22Rv1 (cell line): ENCODE measurements around the gene P2RY14.

ENCODE experiments used
- H3K27ac ChIP-seq: fragments of 450-650 bp; 2 replicates; pipeline ENCODE4 v1.5.1; 2017
- ZFX ChIP-seq: fragments of 450-650 bp; IDR thresholded peaks from 2 replicates; pipeline ENCODE4 v1.6.1; 2017; ENCODE audit warnings: antibody characterized with exemption, borderline replicate concordance
- TF ChIP-seq, protein P1 (sequence below): fragments of 450-650 bp; IDR thresholded peaks from 2 replicates; pipeline ENCODE4 v1.5.1; 2017; ENCODE audit warnings: mild to moderate bottlenecking

The P2RY14 gene

DNA sequence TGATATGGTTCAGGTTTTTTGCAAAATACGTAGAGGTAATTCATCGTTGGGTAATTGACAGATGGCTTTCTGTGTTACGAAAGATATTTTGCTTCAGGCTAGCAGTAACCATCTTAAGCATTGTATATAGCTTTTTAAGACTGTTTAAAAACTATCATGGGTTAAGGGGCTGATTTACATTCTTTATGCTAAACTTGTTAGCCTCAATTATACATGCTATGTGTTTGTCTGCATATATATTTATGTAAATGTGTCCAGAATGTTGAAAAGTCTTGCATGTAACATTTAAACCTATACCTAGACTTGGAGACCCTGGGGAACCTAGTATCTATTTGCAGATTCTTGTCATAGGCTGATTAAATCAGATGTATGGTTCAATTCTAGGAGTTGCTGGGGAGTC, 11.1 kb upstream of the P2RY14 start:
- no peak for TF ChIP-seq ZFX
- TF ChIP-seq, protein P1, sequence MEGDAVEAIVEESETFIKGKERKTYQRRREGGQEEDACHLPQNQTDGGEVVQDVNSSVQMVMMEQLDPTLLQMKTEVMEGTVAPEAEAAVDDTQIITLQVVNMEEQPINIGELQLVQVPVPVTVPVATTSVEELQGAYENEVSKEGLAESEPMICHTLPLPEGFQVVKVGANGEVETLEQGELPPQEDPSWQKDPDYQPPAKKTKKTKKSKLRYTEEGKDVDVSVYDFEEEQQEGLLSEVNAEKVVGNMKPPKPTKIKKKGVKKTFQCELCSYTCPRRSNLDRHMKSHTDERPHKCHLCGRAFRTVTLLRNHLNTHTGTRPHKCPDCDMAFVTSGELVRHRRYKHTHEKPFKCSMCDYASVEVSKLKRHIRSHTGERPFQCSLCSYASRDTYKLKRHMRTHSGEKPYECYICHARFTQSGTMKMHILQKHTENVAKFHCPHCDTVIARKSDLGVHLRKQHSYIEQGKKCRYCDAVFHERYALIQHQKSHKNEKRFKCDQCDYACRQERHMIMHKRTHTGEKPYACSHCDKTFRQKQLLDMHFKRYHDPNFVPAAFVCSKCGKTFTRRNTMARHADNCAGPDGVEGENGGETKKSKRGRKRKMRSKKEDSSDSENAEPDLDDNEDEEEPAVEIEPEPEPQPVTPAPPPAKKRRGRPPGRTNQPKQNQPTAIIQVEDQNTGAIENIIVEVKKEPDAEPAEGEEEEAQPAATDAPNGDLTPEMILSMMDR: no peak
- H3K27ac ChIP-seq: no peak overlapping the region

DNA sequence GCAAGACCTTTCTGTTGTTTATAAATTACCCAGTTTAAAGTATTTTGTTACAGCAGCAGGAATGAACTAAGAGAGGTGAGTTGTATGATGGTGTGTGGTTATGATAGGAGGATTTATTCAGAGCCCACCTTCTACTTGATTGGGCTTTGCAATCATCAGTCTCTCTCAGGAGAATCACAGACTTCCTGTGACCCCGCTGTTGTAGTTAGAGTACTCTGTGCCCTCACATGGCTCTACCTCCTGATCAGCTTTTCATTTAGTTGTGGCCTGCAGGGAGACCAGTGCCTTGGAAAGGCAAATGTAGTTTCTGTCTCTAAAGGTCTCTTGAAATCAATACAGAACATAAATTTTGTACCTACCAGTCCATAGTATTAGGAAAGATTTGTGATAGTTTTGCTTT, 7.6 kb upstream of the P2RY14 start:
- TF ChIP-seq, protein P1: no peak
- no peak overlapping the region for H3K27ac ChIP-seq

DNA sequence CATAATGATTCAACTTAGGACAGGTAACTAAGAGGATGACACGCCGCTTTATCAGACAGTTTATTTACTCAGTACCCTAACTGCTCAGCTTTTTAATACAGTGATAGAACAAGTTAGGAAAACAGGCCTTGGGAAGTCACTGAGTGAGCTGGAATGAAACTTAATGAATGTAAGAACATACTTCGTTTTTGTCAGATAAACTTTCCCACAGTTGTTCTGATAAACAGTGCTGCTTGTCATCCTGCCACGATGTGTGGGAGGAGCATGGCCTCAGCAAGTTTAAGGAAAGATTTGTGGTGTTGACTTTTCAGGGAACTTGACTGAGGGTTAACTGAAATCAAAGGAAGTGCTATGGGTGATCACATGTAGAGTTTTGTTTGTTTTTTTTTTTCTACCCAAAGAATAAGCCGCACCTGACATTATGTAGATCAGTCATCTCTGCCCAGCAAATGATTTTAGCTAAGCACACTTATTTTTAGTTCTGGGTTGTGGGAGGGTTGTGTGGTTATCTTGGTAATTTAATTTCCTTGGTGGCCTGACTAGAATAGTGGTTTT, 5.6 kb upstream of the P2RY14 start:
- H3K27ac ChIP-seq: no peak overlapping the region
- TF ChIP-seq, protein P1: no peak
- no peak for TF ChIP-seq ZFX

- TF ChIP-seq, protein P1: no peak
- TF ChIP-seq ZFX: no peak
- H3K27ac ChIP-seq: no peak overlapping the region
These were observed 5.0 kb upstream of the P2RY14 start for GRCh38 chr3:151283387-151283786.

GRCh38 chr3:151282921-151283320, 4.6 kb upstream of the P2RY14 start:
- no peak overlapping the region for H3K27ac ChIP-seq
- no peak for TF ChIP-seq ZFX
- TF ChIP-seq, protein P1: peak; percentile 79

DNA sequence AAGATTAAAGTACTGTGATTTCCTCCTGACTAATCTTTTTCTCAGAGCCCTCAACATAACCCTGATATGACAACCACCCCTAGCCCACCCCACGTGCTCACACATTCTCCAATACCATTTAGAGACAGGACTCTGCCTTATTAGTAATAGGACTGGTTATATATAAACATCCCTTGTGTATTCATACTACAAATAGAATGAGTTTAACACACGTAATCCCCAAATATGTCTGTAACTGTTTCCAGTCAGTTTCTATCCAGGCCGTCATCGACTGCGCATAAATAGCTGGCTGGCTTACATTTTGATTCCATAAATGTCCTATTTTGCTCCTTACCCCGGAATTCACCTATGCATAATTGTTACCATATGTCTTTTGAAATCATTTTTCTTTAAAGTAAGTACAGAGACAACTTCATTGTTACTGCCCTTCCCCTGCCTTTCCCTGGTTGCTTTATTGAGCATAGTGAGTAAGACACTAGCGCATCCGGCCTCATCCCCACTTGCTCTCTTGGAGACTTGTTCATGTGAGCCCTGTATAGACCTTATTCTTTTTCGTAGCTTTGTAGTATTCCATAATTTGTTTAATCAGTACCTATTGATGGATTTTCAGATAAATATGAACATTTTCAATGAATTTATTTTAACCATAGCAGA, 3.5 kb upstream of the P2RY14 start:
- TF ChIP-seq, protein P1: no peak
- no peak for TF ChIP-seq ZFX
- H3K27ac ChIP-seq: no peak overlapping the region

GRCh38 chr3:151276687-151277042, 1.7 kb downstream of the P2RY14 start:
- TF ChIP-seq, protein P1: no peak
- no peak for TF ChIP-seq ZFX
- H3K27ac ChIP-seq: no peak overlapping the region
